Stimulated activated CD8-positive, alpha-beta memory T cell treated with anti-CD3 and anti-CD28 coated beads, Interleukin-15, amount 100 ng/mL, for 24 hours (primary cell): Measurements from ENCODE around the gene CHST15.

Experiments used
- DNase-seq: peaks from one replicate; pipeline ENCODE4 v3.0.0-alpha.2; 2020; ENCODE audit warnings: low read depth

The CHST15 gene

GRCh38 chr10:124029559-124029958 is 63.8 kb downstream of the CHST15 start:
- no peak for DNase-seq

- DNase-seq, result no peak
Measured at GRCh38 chr10:124028700-124029480, 64.5 kb downstream of the CHST15 start.

GRCh38 chr10:124027651-124028050 is 65.7 kb downstream of the CHST15 start:
- no peak for DNase-seq

GRCh38 chr10:124027031-124027611 is 66.3 kb downstream of the CHST15 start:
- DNase-seq, result no peak

GRCh38 chr10:124026589-124026939 is 66.8 kb downstream of the CHST15 start:
- DNase-seq, result no peak

GRCh38 chr10:124025660-124026588 is 67.5 kb downstream of the CHST15 start:
- DNase-seq, result no peak

- DNase-seq, result no peak
Measured at GRCh38 chr10:124025152-124025551, 68.2 kb downstream of the CHST15 start.

GRCh38 chr10:124022066-124022465 is 71.3 kb downstream of the CHST15 start:
- DNase-seq, result no peak

GRCh38 chr10:124020981-124021815 is 72.2 kb downstream of the CHST15 start:
- DNase-seq, result no peak

- no peak for DNase-seq
Measured at GRCh38 chr10:124019886-124020797, 73.3 kb downstream of the CHST15 start.

GRCh38 chr10:124018886-124019525 is 74.4 kb downstream of the CHST15 start:
- DNase-seq, result no peak

GRCh38 chr10:124017729-124018128 is 75.7 kb downstream of the CHST15 start:
- no peak for DNase-seq

- DNase-seq, result no peak
Measured at GRCh38 chr10:124016804-124017375, 76.5 kb downstream of the CHST15 start.

- DNase-seq, result no peak
Measured at GRCh38 chr10:124015991-124016390, 77.4 kb downstream of the CHST15 start.

GRCh38 chr10:124014416-124015154 is 78.8 kb downstream of the CHST15 start:
- no peak for DNase-seq

GRCh38 chr10:124013916-124014315 is 79.5 kb downstream of the CHST15 start:
- no peak for DNase-seq

- no peak for DNase-seq
Measured at GRCh38 chr10:124012991-124013390, 80.4 kb downstream of the CHST15 start.

GRCh38 chr10:124012583-124012982 is 80.8 kb downstream of the CHST15 start:
- no peak for DNase-seq

GRCh38 chr10:124012066-124012465 is 81.3 kb downstream of the CHST15 start:
- no peak for DNase-seq
